Naive thymus-derived CD4-positive, alpha-beta T cell (primary cell): ENCODE measurements around the gene HOXA2. TPM values are rescaled to one million over a fixed set of nuclear protein-coding genes. Genes with fewer than 3 reads are reported as not detected.

ENCODE experiments used
- ATAC-seq: fragments of 150-1000 bp; cut with Tn5 transposase; 2 replicates; pipeline ENCODE4 v1.10.0; 2021; ENCODE audit warnings: mild to moderate bottlenecking, moderate library complexity
- CTCF ChIA-PET: fragments of 350-600 bp; sonication (Branson Sonifier 250); formaldehyde crosslinking; loops from one replicate; lab custom pipeline; 2021; ENCODE audit warnings: antibody characterized with exemption; lab: Charles Lee
- POLR2A ChIA-PET: fragments of 350-600 bp; sonication (Branson Sonifier 250); formaldehyde crosslinking; loops from one replicate; lab custom pipeline; 2021; ENCODE audit warnings: antibody characterized with exemption, inconsistent platforms; lab: Charles Lee
- DNase-seq, 9 donors: peaks; one replicate each; pipeline versions ENCODE4 v3.0.0 to v3.0.0-alpha.2; 2020 to 2022; ENCODE audit warnings: mixed read lengths in 1 of 9
- H3K27ac ChIP-seq: one replicate; pipeline ENCODE4 v1.7.0; 2013; ENCODE audit warnings: mild to moderate bottlenecking, low read depth, low read length, moderate library complexity
- H3K27me3 ChIP-seq, 2 donors: one replicate each; pipeline ENCODE4 v1.7.0; 2013; ENCODE audit warnings: low read length in 2 of 2, mild to moderate bottlenecking in 2 of 2, moderate library complexity in 2 of 2; ENCODE audit not compliant: control insufficient read depth in 2 of 2, insufficient read depth in 2 of 2
- H3K36me3 ChIP-seq, 3 experiments: 1 replicate in 2 of 3; 2 replicates in 1 of 3; pipeline ENCODE4 v1.7.0; 2013; ENCODE audit warnings: low read length in 3 of 3, mild to moderate bottlenecking in 3 of 3, moderate library complexity in 1 of 3; ENCODE audit not compliant: insufficient read depth in 3 of 3, control insufficient read depth in 2 of 3
- H3K4me1 ChIP-seq, 2 donors: one replicate each; pipeline ENCODE4 v1.7.0; 2013; ENCODE audit warnings: low read length in 2 of 2, mild to moderate bottlenecking in 2 of 2, moderate library complexity in 1 of 2; ENCODE audit not compliant: control insufficient read depth in 2 of 2, insufficient read depth in 2 of 2
- H3K4me3 ChIP-seq: 2 replicates; pipeline ENCODE4 v1.7.0; 2013; ENCODE audit warnings: mild to moderate bottlenecking, low read length
- H3K9me3 ChIP-seq, 3 experiments: 1 replicate in 2 of 3; 2 replicates in 1 of 3; pipeline ENCODE4 v1.7.0; 2013; ENCODE audit warnings: low read length in 3 of 3; ENCODE audit not compliant: control insufficient read depth in 2 of 3
- H3K27ac Mint-ChIP-seq, 9 donors: one replicate each; pipeline ENCODE4 v1.8.0; 2020 to 2022; ENCODE audit warnings: mixed read lengths in 9 of 9, mild to moderate bottlenecking in 8 of 9, moderate library complexity in 5 of 9, inconsistent platforms in 2 of 9
- H3K27me3 Mint-ChIP-seq, 5 donors: one replicate each; pipeline ENCODE4 v1.8.0; 2021 to 2022; ENCODE audit warnings: mixed read lengths in 5 of 5, mild to moderate bottlenecking in 1 of 5
- H3K36me3 Mint-ChIP-seq, 5 donors: one replicate each; pipeline ENCODE4 v1.8.0; 2020 to 2022; ENCODE audit warnings: mixed read lengths in 5 of 5, mild to moderate bottlenecking in 3 of 5, inconsistent platforms in 1 of 5
- H3K4me1 Mint-ChIP-seq, 7 donors: one replicate each; pipeline ENCODE4 v1.8.0; 2020 to 2022; ENCODE audit warnings: mixed read lengths in 7 of 7, mild to moderate bottlenecking in 3 of 7, inconsistent platforms in 1 of 7
- H3K4me3 Mint-ChIP-seq, 10 donors: one replicate each; pipeline ENCODE4 v1.8.0; 2020 to 2022; ENCODE audit warnings: mild to moderate bottlenecking in 10 of 10, mixed read lengths in 10 of 10, moderate library complexity in 6 of 10, inconsistent platforms in 2 of 10
- H3K9me3 Mint-ChIP-seq, 11 donors: one replicate each; pipeline ENCODE4 v1.8.0; 2020 to 2022; ENCODE audit warnings: mixed read lengths in 11 of 11, mild to moderate bottlenecking in 4 of 11, inconsistent platforms in 1 of 11, moderate library complexity in 1 of 11
- intact Hi-C, 2 donors: fragments of 100-400 bp; cut with micrococcal nuclease; formaldehyde crosslinking; loops; one replicate each; pipeline ENCODE4 v1.15.1; 2023
- polyA plus RNA-seq, 2 donors: library from polyadenylated mRNA; unstranded; fragments of 300-500 nt; fragmentation: Illumina TruSeq; gene quantifications; one replicate each; pipeline ENCODE4 v1.2.3, GENCODE V29; 2021
- total RNA-seq, 6 experiments: library from RNA in 5 of 6; stranded (reverse) in 5 of 6; gene quantifications; 1 replicate in 5 of 6; 2 replicates in 1 of 6; pipeline ENCODE4 v1.2.3 and lab custom pipeline; 2021 to 2026

The HOXA2 gene
- total and polyA plus RNA-seq, 7 experiments from 2014 or later = not detected

GRCh38 chr7:27129729-27130539, 27.5 kb upstream of the HOXA2 start:
- intact Hi-C loops = loop anchor here (2.0 to 5.0 kb wide), 2 partner anchors 33 kb away; partner anchors contain the start of gene HOXA1 (in 1 of the 2)
- Histone ChIP-seq H3K27me3 (peaks cover 0 to 3% of the 10 kb centered on the region in 2 donors), H3K4me1 (no peaks in the 10 kb centered on the region), H3K27ac (no peak overlapping the region), H3K4me3 (peak overlapping the region; percentile 72), H3K36me3 (no peaks in the 10 kb centered on the region), H3K9me3 (no peaks in the 10 kb centered on the region)
- DNase-seq = no peak
- peak; percentile 36 for ATAC-seq
- ChIA-PET CTCF (no interaction called here), POLR2A (no interaction called here)
- peaks cover 0 to 13% (median 0%) of the 10 kb centered on the region in 7 donors for H3K4me1 Mint-ChIP-seq
- no peaks in the 10 kb centered on the region for H3K9me3 Mint-ChIP-seq
- peaks cover 0 to 2% (median 0%) of the 10 kb centered on the region in 5 donors for H3K36me3 Mint-ChIP-seq
- H3K27me3 Mint-ChIP-seq = peaks cover 34 to 68% (median 57%) of the 10 kb centered on the region in 5 donors
- H3K4me3 Mint-ChIP-seq = peak overlapping the region in 8 of 10 donors; percentile 15 to 66 (median 36)
- no peak overlapping the region for H3K27ac Mint-ChIP-seq

- H3K27me3 Mint-ChIP-seq = peaks cover 34 to 60% (median 59%) of the 10 kb centered on the region in 5 donors
- no peak for ATAC-seq
- DNase-seq = no peak
- Histone ChIP-seq H3K4me1 (no peaks in the 10 kb centered on the region), H3K36me3 (no peaks in the 10 kb centered on the region), H3K9me3 (no peaks in the 10 kb centered on the region), H3K27ac (no peak overlapping the region), H3K27me3 (no peaks in the 10 kb centered on the region), H3K4me3 (no peak overlapping the region)
- H3K36me3 Mint-ChIP-seq = peaks cover 0 to 2% (median 0%) of the 10 kb centered on the region in 5 donors
- ChIA-PET CTCF (no interaction called here), POLR2A (no interaction called here)
- no peaks in the 10 kb centered on the region for H3K9me3 Mint-ChIP-seq
- intact Hi-C loops = no loop called here
- peak overlapping the region in 2 of 9 donors; percentile 23 to 60 for H3K27ac Mint-ChIP-seq
- H3K4me3 Mint-ChIP-seq = peak overlapping the region in 8 of 10 donors; percentile 15 to 66 (median 42)
- peaks cover 0 to 4% (median 0%) of the 10 kb centered on the region in 7 donors for H3K4me1 Mint-ChIP-seq
These were observed 26.6 kb upstream of the HOXA2 start for GRCh38 chr7:27128776-27129728.

- ATAC-seq (no peak), DNase-seq (no peak)
- no peaks in the 10 kb centered on the region for H3K9me3 Mint-ChIP-seq
- Histone ChIP-seq H3K9me3 (no peaks in the 10 kb centered on the region), H3K36me3 (no peaks in the 10 kb centered on the region), H3K27me3 (no peaks in the 10 kb centered on the region), H3K27ac (no peak overlapping the region), H3K4me3 (no peak overlapping the region), H3K4me1 (no peaks in the 10 kb centered on the region)
- peaks cover 36 to 61% (median 50%) of the 10 kb centered on the region in 5 donors for H3K27me3 Mint-ChIP-seq
- POLR2A ChIA-PET = no interaction called here
- peaks cover 0 to 2% (median 0%) of the 10 kb centered on the region in 5 donors for H3K36me3 Mint-ChIP-seq
- no peak overlapping the region for H3K4me3 Mint-ChIP-seq
- H3K27ac Mint-ChIP-seq = no peak overlapping the region
- intact Hi-C loops = no loop called here
- peaks cover 0 to 2% (median 0%) of the 10 kb centered on the region in 7 donors for H3K4me1 Mint-ChIP-seq
- CTCF ChIA-PET = no interaction called here
These were observed 25.6 kb upstream of the HOXA2 start for GRCh38 chr7:27128034-27128433.

GRCh38 chr7:27126596-27127327, 24.3 kb upstream of the HOXA2 start:
- Mint-ChIP-seq H3K36me3 (peaks cover 0 to 2% (median 0%) of the 10 kb centered on the region in 5 donors), H3K27me3 (peaks cover 34 to 55% (median 41%) of the 10 kb centered on the region in 5 donors), H3K27ac (no peak overlapping the region), H3K9me3 (no peaks in the 10 kb centered on the region), H3K4me3 (no peak overlapping the region), H3K4me1 (peaks cover 0 to 2% (median 0%) of the 10 kb centered on the region in 7 donors)
- no peak overlapping the region for H3K27ac ChIP-seq
- DNase-seq = no peak
- no peaks in the 10 kb centered on the region for H3K9me3 ChIP-seq
- intact Hi-C loops = no loop called here
- no peak overlapping the region for H3K4me3 ChIP-seq
- POLR2A ChIA-PET = interaction anchor here (0.6 kb wide), 1 partner anchor 519 kb away, joined by 3 read pairs; no protein-coding TSS in a partner anchor
- no peaks in the 10 kb centered on the region for H3K4me1 ChIP-seq
- no peaks in the 10 kb centered on the region for H3K27me3 ChIP-seq
- CTCF ChIA-PET = no interaction called here
- no peaks in the 10 kb centered on the region for H3K36me3 ChIP-seq
- no peak for ATAC-seq

GRCh38 chr7:27125986-27126394, 23.5 kb upstream of the HOXA2 start:
- Histone ChIP-seq H3K36me3 (no peaks in the 10 kb centered on the region), H3K4me3 (no peak overlapping the region), H3K4me1 (no peaks in the 10 kb centered on the region), H3K9me3 (no peaks in the 10 kb centered on the region), H3K27ac (no peak overlapping the region), H3K27me3 (no peaks in the 10 kb centered on the region)
- Mint-ChIP-seq H3K4me3 (no peak overlapping the region), H3K27me3 (peaks cover 30 to 55% (median 37%) of the 10 kb centered on the region in 5 donors), H3K9me3 (no peaks in the 10 kb centered on the region), H3K4me1 (peaks cover 0 to 2% (median 0%) of the 10 kb centered on the region in 7 donors), H3K36me3 (peaks cover 0 to 2% (median 0%) of the 10 kb centered on the region in 5 donors), H3K27ac (no peak overlapping the region)
- DNase-seq = no peak
- intact Hi-C loops = no loop called here
- no peak for ATAC-seq
- ChIA-PET CTCF (no interaction called here), POLR2A (no interaction called here)
